Epidermal melanocyte (primary cell): Measurements from ENCODE around the gene TAAR8.
"Not testable (repeated sequence)": the region's sequence is repeated elsewhere in the genome, so short reads cannot be mapped to it uniquely, and the experiment has no call there.

Experiments
- DNase-seq: peaks from one replicate; pipeline ENCODE4 v3.0.0; 2011; ENCODE audit warnings: low spot score; ENCODE audit not compliant: insufficient read length

TAAR8 gene

DNA sequence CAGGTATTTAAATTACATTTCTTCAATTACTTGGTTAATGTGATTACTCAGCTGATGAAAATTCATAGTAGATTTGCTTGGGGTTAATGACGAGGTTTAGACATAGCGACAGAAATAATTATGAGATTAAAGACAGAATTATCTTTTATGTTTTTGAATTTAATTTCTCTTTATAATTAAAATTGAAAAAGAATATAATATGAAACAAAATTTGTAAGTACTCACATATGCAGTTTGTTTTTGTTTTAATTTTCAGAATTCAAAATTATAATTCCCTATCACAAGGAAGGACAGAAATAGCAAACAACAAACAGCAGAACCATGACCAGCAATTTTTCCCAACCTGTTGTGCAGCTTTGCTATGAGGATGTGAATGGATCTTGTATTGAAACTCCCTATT lies at the start of gene TAAR8:
Gene TAAR8, plus strand, starts transcription at position 301 of the 400 bp plus-strand sequence. Its CDS starts 21 bp downstream, at position 322.
- DNase-seq, result no peak

- DNase-seq, result no peak
These were observed 47.7 kb upstream of the TAAR8 start for GRCh38 chr6:132504757-132505156.

DNA sequence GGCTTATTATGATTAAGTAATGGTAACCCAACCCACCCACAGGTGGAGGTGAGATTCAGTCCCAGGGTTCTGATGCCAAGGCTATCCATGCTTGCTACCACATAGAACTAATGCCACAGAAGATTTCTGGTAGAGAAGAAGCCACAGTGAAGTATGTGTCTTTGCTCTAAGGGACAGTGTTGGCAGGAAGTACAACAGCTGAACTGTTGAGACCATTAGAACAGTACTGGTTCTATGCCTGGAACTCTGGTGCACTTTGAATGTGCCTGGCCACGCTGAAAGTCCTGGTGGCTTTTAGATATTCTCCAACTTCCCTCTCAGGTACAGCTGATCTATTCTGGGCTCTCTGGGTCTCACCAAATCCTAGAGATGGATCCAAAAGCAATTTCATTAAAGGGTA lies 47.3 kb upstream of the TAAR8 start:
- DNase-seq, result no peak

DNA sequence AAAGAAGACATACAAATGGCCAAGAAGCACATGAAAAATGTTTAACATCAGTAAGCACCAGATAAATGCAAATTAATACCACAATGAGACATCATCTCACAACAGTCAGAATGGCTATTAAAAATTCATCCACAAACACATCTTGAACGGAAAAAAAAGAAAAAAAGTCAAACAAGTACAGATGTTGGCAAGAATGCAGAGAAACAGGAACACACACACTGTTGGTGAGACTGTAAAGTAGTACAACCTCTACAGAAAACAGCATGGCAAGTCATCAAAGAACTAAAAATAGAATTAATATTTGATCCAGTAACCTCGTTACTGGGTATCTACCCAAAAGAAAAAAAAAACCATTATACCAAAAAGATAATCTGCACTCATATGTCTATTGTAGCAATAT lies 46.0 kb upstream of the TAAR8 start:
- no peak for DNase-seq

DNA sequence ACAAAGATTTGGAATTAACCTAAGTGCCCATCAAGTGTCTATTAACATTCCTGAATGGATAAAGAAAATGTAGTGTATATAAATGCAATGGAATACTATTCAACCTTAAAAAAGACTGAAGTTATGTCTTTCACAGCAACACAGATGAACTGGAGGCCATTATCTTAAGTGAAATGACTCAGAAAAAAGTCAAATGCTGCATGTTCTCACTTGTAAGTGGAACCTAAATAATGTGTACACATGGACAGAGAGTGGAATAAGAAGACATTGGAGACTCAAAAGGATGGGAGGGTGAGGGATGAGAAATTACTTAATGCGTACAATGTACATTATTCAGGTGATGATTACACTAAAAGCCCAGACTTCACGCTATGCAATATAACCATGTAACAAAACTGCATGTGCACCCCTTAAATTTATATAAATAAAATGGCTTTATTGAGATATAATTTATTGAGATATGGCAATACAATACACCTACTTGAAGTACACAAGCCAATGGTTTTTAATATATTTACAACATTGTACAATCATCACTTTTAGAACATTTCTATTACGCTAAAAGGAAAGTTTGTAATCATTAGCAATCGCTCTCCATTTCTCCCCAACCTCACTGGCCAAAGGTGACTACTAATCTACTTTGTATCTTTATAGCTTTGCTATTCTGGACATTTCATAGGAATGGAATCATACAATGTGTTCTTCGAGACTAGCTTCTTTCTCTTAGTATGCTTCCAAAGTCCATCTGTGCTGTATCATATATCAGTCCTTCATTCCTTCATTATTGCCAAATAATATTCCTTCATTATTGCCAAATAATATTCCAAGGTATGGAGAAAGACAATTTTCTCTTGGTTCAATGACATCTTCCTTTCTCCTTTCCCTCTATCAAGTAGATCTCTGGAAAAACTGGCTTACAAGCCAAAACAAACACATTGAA lies 45.3 kb upstream of the TAAR8 start:
- no peak for DNase-seq

DNA sequence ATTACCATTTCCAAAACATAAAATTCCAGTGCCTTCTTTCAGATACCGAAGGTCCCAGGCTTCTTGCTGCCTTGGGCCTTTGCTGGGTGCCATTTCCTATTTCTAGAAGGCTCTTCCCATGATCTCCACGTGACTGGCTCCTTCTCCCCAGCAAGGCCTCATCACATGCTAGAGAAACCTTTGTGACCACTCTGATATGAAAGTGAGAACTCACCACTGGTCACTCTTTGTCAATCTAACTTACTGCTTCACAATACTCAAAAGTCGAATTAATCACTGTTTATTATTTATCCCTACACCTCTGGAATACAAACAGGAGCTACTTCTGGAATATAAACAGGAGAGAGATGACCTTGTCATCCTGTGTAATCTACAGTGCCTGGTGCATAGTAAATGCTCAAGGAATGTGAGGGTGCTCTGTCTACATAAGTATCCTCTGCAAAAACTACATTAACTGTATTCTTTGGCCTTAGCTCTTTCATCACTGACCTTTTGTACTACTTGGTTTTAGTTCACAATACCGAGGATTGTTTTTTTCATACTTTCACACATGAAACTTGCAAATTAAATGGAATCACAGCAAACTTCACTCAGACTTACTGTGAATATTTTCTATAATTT lies 41.2 kb upstream of the TAAR8 start:
- no peak for DNase-seq

GRCh38 chr6:132511831-132512220 lies 40.6 kb upstream of the TAAR8 start:
- no peak for DNase-seq

DNA sequence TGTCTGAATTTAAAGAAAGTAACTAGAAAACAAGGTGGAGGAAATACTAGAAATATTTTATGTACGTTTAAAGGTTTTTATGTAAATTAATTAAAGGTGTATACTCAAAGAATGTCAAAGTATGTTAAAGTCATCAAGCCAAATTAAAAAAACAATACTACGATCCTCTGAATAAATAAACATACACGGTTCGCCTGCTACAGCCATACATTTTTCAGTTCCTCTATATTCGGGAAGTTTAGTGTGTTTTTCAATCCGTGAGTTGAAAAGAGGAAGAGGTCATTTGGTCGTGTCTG lies 40.2 kb upstream of the TAAR8 start:
- DNase-seq, result no peak

DNA sequence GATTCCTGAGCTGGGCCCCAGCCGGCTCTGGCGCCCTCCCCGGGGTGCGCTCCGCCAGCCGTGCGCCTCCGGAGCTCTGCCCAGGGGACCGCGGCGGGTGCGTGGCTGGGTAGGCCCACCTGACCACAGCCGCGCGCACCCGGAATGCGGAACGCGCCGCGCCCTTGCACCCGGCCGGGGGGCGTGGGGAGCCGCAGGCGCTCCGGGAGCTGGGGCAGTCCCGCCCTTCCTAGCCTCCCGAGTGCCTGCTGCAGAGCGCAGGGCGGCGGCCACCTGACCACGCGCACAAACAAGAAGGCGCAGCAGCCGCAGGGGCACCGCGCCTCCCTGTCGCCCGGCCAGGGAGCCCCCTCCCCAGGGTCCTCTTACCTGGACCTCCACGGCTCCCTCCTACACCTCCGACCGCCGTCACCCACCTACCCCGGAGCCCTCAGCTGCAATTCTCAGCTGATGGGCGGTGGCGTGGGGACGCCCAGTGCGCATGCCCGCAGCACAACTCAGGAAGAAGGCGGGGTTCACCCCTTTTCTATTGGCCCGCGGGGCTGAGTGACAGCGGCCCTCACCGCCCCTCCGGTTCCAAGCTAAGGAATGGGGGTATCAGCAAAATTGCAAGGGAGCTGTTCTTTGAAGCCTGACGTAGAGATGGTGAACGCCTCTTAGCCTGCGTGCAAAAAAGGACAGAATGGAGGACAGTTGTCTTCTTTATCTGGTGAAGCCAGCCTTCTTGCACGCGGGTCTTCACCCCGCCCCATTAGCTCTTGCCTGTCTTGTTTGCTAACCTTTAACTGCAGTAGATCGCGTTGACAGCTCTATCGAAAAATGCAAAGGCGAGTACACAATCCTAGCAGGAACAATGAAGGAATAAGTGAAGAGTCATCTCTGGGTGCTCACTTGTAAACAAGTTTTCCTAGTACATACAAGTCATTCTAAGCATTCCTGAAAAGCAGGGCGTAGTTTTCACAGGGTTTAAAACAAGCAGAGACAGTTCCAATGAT lies 39.5 kb upstream of the TAAR8 start, which contains the start of gene STX7:
Gene STX7, minus strand, starts transcription at position 479 of the 995 bp plus-strand sequence. CDS start 9,586 bp downstream, outside the sequence.
- peak; percentile 84 for DNase-seq

- no peak for DNase-seq
These were observed 38.5 kb upstream of the TAAR8 start for GRCh38 chr6:132513831-132514545.

- no peak for DNase-seq
These were observed 37.1 kb upstream of the TAAR8 start for GRCh38 chr6:132515386-132515785.

DNA sequence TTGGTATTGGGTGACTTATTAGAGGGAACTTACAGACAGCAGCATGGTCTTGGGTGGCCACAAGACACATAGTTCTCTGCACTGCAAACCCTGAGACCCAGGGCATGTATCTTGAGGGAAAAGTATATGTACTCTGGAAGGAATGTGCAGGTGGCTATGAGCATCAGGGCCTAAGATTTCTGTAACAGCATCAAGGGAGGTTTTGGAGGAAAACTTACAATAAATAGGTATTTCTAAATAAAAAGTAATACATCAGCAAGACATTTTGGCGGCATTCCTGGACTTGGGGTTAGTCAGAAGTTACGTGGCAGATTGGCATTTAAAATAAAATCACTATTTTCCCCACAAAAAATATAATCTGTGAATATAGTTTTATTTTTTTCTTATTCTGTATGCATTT lies 31.5 kb upstream of the TAAR8 start:
- no peak for DNase-seq

- no peak for DNase-seq
These were observed 27.8 kb upstream of the TAAR8 start for GRCh38 chr6:132524646-132525045.

- DNase-seq, result no peak
These were observed 26.6 kb upstream of the TAAR8 start for GRCh38 chr6:132525866-132526265.

GRCh38 chr6:132526461-132526860 lies 26.0 kb upstream of the TAAR8 start:
- no peak for DNase-seq

DNA sequence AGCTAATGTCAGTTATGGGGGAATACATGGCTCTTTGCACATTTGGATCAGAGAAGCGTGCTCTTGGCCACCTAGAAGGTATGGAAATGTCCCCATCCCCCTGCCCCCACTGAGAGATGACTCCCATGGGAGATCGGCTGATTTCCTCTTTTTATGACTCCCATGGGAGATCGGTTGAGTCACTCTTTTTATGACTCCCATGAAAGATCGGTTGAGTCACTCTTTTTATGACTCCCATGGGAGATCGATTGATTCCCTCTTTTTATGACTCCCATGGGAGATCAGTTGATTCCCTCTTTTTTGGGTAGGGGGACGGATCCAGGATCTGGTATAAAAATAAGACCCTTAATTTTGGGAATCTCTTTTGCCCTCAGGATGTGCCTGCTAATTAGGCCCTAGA lies 24.7 kb upstream of the TAAR8 start:
- no peak for DNase-seq

GRCh38 chr6:132530293-132530974 lies 22.0 kb upstream of the TAAR8 start:
- DNase-seq, result no peak

GRCh38 chr6:132534546-132534945 lies 17.9 kb upstream of the TAAR8 start:
- DNase-seq, result not testable (repeated sequence)

DNA sequence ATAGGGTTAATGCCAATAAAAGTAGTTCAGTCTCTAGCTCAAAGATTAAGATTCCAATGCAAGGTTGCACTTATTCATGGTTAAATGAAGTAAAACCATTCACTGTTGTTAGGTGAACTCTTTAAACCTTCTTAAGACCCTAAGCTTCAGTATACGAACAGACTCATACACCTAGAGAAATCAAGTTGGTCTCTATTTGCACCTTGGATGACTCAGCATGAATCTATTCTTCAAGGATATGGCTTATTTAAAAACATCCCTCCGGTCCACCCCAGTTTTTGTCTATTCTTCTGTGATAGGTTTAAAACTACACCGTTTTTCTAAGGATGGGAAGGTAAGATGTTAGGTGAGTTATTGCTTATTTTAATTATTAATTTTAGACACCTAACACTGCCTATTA lies 15.3 kb upstream of the TAAR8 start:
- no peak for DNase-seq

DNA sequence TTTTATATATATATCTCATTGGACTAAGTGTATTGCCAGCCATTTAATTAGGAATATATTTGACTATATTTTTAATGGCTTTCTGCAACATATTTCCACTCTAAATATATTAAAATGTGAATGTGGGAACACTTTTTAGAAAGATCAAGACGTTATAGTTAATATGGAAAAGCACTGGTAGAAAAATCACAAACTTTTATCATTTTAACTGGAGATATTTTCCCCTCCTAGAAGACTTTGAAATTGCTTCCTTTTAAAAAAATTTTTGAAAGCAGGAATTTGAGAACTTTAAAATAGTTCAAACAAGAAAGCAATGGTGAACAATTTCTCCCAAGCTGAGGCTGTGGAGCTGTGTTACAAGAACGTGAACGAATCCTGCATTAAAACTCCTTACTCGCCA lies 14.5 kb upstream of the TAAR8 start, which contains the start of gene TAAR9:
Gene TAAR9, plus strand, starts transcription at position 301 of the 400 bp plus-strand sequence. Its CDS starts 13 bp downstream, at position 314.
- no peak for DNase-seq
